Measurements from ENCODE around the gene TK2. TPM values are rescaled to one million over a fixed set of nuclear protein-coding genes. Genes with fewer than 3 reads are reported as not detected.
"Not testable (repeated sequence)": the region's sequence is repeated elsewhere in the genome, so short reads cannot be mapped to it uniquely, and the experiment has no call there.

Gene TK2
- total RNA-seq, 1 donor: 73.5 TPM

- DNase-seq (ENCODE audit: insufficient read length, low spot score, missing footprints): no peak
- Histone ChIP-seq H3K9me3 (ENCODE audit: low read depth, low read length) (no peaks in the 10 kb centered on the region), H3K4me3 (ENCODE audit: insufficient read depth, low read length) (no peak overlapping the region), H3K79me2 (ENCODE audit: insufficient read depth, low read length) (no peaks in the 10 kb centered on the region), H3K4me1 (ENCODE audit: insufficient read depth, low read length) (no peaks in the 10 kb centered on the region), H2AFZ (ENCODE audit: low read length) (no peak overlapping the region), H3K27ac (ENCODE audit: low read depth, low read length) (no peak overlapping the region), H4K20me1 (ENCODE audit: insufficient read depth, low read length) (no peaks in the 10 kb centered on the region), H3K4me2 (ENCODE audit: insufficient read depth, low read length) (no peak overlapping the region), H3K36me3 (ENCODE audit: insufficient read depth, low read length) (no peaks in the 10 kb centered on the region), H3K27me3 (ENCODE audit: insufficient read depth, low read length) (peaks cover 22% of the 10 kb centered on the region)
- no peak for TF ChIP-seq CTCF (IDR thresholded peaks at IDR 0.05; ENCODE audit: extremely low read depth, low read depth, low read length)
These were observed 81.5 kb downstream of the TK2 start for GRCh38 chr16:66468321-66468965.

GRCh38 chr16:66467611-66468010 is 82.3 kb downstream of the TK2 start:
- H3K9me3 ChIP-seq (ENCODE audit: low read depth, low read length): no peaks in the 10 kb centered on the region
- DNase-seq (ENCODE audit: insufficient read length, low spot score, missing footprints): peak; percentile 27
- H3K79me2 ChIP-seq (ENCODE audit: insufficient read depth, low read length): no peaks in the 10 kb centered on the region
- H3K27me3 ChIP-seq (ENCODE audit: insufficient read depth, low read length): peaks cover 26% of the 10 kb centered on the region
- no peak overlapping the region for H3K4me3 ChIP-seq (ENCODE audit: insufficient read depth, low read length)
- H3K36me3 ChIP-seq (ENCODE audit: insufficient read depth, low read length): no peaks in the 10 kb centered on the region
- H3K4me1 ChIP-seq (ENCODE audit: insufficient read depth, low read length): no peaks in the 10 kb centered on the region
- H2AFZ ChIP-seq (ENCODE audit: low read length): no peak overlapping the region
- no peak for TF ChIP-seq CTCF (IDR thresholded peaks at IDR 0.05; ENCODE audit: extremely low read depth, low read depth, low read length)
- no peak overlapping the region for H3K27ac ChIP-seq (ENCODE audit: low read depth, low read length)
- no peak overlapping the region for H3K4me2 ChIP-seq (ENCODE audit: insufficient read depth, low read length)
- H4K20me1 ChIP-seq (ENCODE audit: insufficient read depth, low read length): no peaks in the 10 kb centered on the region

GRCh38 chr16:66466636-66467035 is 83.3 kb downstream of the TK2 start:
- peaks cover 32% of the 10 kb centered on the region for H3K27me3 ChIP-seq (ENCODE audit: insufficient read depth, low read length)
- H2AFZ ChIP-seq (ENCODE audit: low read length); DNase-seq (ENCODE audit: insufficient read length, low spot score, missing footprints): not testable (repeated sequence)

GRCh38 chr16:66465946-66466345 is 84.0 kb downstream of the TK2 start:
- H2AFZ ChIP-seq (ENCODE audit: low read length); H3K36me3 ChIP-seq (ENCODE audit: insufficient read depth, low read length); H4K20me1 ChIP-seq (ENCODE audit: insufficient read depth, low read length); H3K4me1 ChIP-seq (ENCODE audit: insufficient read depth, low read length); H3K79me2 ChIP-seq (ENCODE audit: insufficient read depth, low read length); DNase-seq (ENCODE audit: insufficient read length, low spot score, missing footprints); H3K4me2 ChIP-seq (ENCODE audit: insufficient read depth, low read length); H3K27ac ChIP-seq (ENCODE audit: low read depth, low read length); H3K9me3 ChIP-seq (ENCODE audit: low read depth, low read length); H3K4me3 ChIP-seq (ENCODE audit: insufficient read depth, low read length): not testable (repeated sequence)
- peaks cover 32% of the 10 kb centered on the region for H3K27me3 ChIP-seq (ENCODE audit: insufficient read depth, low read length)

More at GRCh38 chr16:66466636-66467035, 83.3 kb downstream of the TK2 start:
- not testable (repeated sequence) for H3K36me3 ChIP-seq (ENCODE audit: insufficient read depth, low read length); H3K79me2 ChIP-seq (ENCODE audit: insufficient read depth, low read length); H3K27ac ChIP-seq (ENCODE audit: low read depth, low read length); H4K20me1 ChIP-seq (ENCODE audit: insufficient read depth, low read length); H3K4me1 ChIP-seq (ENCODE audit: insufficient read depth, low read length); H3K4me3 ChIP-seq (ENCODE audit: insufficient read depth, low read length); H3K4me2 ChIP-seq (ENCODE audit: insufficient read depth, low read length); H3K9me3 ChIP-seq (ENCODE audit: low read depth, low read length)

- Histone ChIP-seq H3K36me3 (ENCODE audit: insufficient read depth, low read length) (no peaks in the 10 kb centered on the region), H3K4me3 (ENCODE audit: insufficient read depth, low read length) (no peak overlapping the region), H3K4me1 (ENCODE audit: insufficient read depth, low read length) (no peaks in the 10 kb centered on the region), H3K79me2 (ENCODE audit: insufficient read depth, low read length) (no peaks in the 10 kb centered on the region), H2AFZ (ENCODE audit: low read length) (no peak overlapping the region), H3K27me3 (ENCODE audit: insufficient read depth, low read length) (peaks cover 36% of the 10 kb centered on the region), H4K20me1 (ENCODE audit: insufficient read depth, low read length) (no peaks in the 10 kb centered on the region), H3K4me2 (ENCODE audit: insufficient read depth, low read length) (no peak overlapping the region), H3K27ac (ENCODE audit: low read depth, low read length) (no peak overlapping the region), H3K9me3 (ENCODE audit: low read depth, low read length) (no peaks in the 10 kb centered on the region)
- peak; percentile 57 for DNase-seq (ENCODE audit: insufficient read length, low spot score, missing footprints)
- TF ChIP-seq CTCF (IDR thresholded peaks at IDR 0.05; ENCODE audit: extremely low read depth, low read depth, low read length): no peak
These were observed 87.0 kb downstream of the TK2 start for GRCh38 chr16:66462912-66463311.
